Measurements from ENCODE around the gene SORCS2. TPM values are rescaled to one million over a fixed set of nuclear protein-coding genes. Genes with fewer than 3 reads are reported as not detected.

SORCS2 gene
- total and polyA plus RNA-seq, 2 of the 13 experiments (the other 11 are each of a cell fraction or from before 2014, with no cell fraction given): 0.82 to 1.0 TPM

DNA sequence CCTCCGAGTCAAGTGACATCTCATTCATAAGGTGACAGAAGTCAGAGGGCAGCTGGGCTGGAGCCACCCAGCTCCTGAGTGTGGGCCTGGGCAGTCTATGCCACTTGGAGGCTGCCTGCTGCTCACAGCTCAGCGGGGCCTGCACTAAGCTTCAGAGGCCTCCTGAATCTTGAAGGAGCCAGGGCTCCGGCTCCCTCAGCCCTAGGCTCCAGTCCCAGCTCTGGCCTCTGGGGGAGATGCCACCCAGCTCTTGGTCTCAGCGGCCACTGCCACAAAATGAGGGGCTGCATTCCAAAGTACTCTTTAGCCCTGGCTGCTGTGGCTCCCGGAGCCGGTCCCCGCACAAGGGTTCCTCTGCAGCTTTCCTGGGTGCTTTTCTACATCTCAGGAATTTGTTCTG is 275.1 kb downstream of the SORCS2 start:
- ChIA-PET CTCF (ENCODE audit: low intra/inter-chr PET ratio, low total read pairs) (no interaction called here), POLR2A (no interaction called here)
- H3K9ac ChIP-seq (ENCODE audit: insufficient read depth, low read depth, low read length): no peak overlapping the region
- no TSS peak for BruUV-seq (replicated peaks)
- peaks cover 3 to 38% of the 10 kb centered on the region in 2 experiments; a peak in 3 of 5 replicates for H3K27me3 ChIP-seq (ENCODE audit: control insufficient read depth in 1 of 2, insufficient read depth in 2 of 2, low read length in 2 of 2)
- no peaks in the 10 kb centered on the region for H3K9me3 ChIP-seq (ENCODE audit: low read length)
- H4K20me1 ChIP-seq (ENCODE audit: insufficient read depth, low read length): no peaks in the 10 kb centered on the region
- intact Hi-C loops (cut with micrococcal nuclease; ENCODE audit: unreplicated experiment) (no loop called here), in situ Hi-C loops (cut with HindIII; ENCODE audit: extremely low pct_ligation_motif_present, low pct_unique_long_range_greater_than_20kb) (no loop called here)
- no peaks in the 10 kb centered on the region for H3K36me3 ChIP-seq (replicated peaks in 1 of 2; ENCODE audit: control insufficient read depth in 1 of 2, insufficient read depth in 2 of 2, low read length in 2 of 2)
- FAIRE-seq (no peak), ATAC-seq (no peak), DNase-seq (ENCODE audit: low spot score) (no peak)
- H3K4me1 ChIP-seq (ENCODE audit: insufficient read depth, low read length): no peaks in the 10 kb centered on the region
- no peak overlapping the region for H3K4me3 ChIP-seq (replicated peaks in 1 of 3; ENCODE audit: insufficient read depth in 1 of 3, low read depth in 2 of 3, low read length in 3 of 3)
- H3K4me2 ChIP-seq (ENCODE audit: low read depth, low read length): no peak overlapping the region
- no peak overlapping the region for H3K27ac ChIP-seq (ENCODE audit: extremely low read length, insufficient read depth, low read length)
- H2AFZ ChIP-seq (ENCODE audit: low read length): no peak overlapping the region
- no peaks in the 10 kb centered on the region for H3K79me2 ChIP-seq (ENCODE audit: insufficient read depth, low read length)
- TF ChIP-seq ISX (CRISPR knock-in tag; conservative IDR thresholded peaks at IDR 0.05) (no peak), CHD2 (IDR thresholded peaks at IDR 0.05; ENCODE audit: low read depth, low read length) (no peak), MLLT10 (CRISPR knock-in tag; IDR thresholded peaks at IDR 0.05) (no peak), SETDB1 (CRISPR knock-in tag; IDR thresholded peaks at IDR 0.05; ENCODE audit: borderline replicate concordance) (no peak)
- TF ChIP-seq, protein P1, sequence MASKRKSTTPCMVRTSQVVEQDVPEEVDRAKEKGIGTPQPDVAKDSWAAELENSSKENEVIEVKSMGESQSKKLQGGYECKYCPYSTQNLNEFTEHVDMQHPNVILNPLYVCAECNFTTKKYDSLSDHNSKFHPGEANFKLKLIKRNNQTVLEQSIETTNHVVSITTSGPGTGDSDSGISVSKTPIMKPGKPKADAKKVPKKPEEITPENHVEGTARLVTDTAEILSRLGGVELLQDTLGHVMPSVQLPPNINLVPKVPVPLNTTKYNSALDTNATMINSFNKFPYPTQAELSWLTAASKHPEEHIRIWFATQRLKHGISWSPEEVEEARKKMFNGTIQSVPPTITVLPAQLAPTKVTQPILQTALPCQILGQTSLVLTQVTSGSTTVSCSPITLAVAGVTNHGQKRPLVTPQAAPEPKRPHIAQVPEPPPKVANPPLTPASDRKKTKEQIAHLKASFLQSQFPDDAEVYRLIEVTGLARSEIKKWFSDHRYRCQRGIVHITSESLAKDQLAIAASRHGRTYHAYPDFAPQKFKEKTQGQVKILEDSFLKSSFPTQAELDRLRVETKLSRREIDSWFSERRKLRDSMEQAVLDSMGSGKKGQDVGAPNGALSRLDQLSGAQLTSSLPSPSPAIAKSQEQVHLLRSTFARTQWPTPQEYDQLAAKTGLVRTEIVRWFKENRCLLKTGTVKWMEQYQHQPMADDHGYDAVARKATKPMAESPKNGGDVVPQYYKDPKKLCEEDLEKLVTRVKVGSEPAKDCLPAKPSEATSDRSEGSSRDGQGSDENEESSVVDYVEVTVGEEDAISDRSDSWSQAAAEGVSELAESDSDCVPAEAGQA (IDR thresholded peaks at IDR 0.05; ENCODE audit: low read depth): no peak
- TF ChIP-seq, protein P1 (CRISPR knock-in tag; IDR thresholded peaks at IDR 0.05; ENCODE audit: borderline replicate concordance): no peak
- TF ChIP-seq, protein P2, sequence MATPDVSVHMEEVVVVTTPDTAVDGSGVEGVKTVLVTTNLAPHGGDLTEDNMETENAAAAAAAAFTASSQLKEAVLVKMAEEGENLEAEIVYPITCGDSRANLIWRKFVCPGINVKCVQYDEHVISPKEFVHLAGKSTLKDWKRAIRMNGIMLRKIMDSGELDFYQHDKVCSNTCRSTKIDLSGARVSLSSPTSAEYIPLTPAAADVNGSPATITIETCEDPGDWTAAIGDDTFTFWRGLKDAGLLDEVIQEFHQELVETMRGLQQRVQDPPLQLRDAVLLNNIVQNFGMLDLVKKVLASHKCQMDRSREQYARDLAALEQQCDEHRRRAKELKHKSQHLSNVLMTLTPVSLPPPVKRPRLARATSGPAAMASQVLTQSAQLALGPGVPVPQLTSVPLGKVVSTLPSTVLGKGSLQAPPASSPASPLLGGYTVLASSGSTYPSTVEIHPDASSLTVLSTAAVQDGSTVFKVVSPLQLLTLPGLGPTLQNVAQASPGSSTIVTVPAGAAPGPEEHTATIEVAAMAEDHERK (CRISPR knock-in tag; IDR thresholded peaks at IDR 0.05; ENCODE audit: low read depth): no peak
- WGBS (ENCODE audit: low lambda C conversion rate): 83% methylated on average over 4 of the region's 7 CpGs
